ENCODE data around the gene DPH1. TPM values are rescaled to one million over a fixed set of nuclear protein-coding genes. Genes with fewer than 3 reads are reported as not detected.
A peak's percentile ranks its signal among the peaks of the same experiment; 100 is the strongest.

DPH1 gene
- 20.6 and 24.4 TPM in 2 replicates for total RNA-seq (2012; rRNA removed)
- polyA plus RNA-seq (2012; rRNA removed): 49.9 and 51.9 TPM in 2 replicates
- polyA plus RNA-seq (2012; cell fraction: cytosol; rRNA removed): 31.8 and 38.7 TPM in 2 replicates
- polyA plus RNA-seq (2012; cell fraction: nucleus; rRNA removed; ENCODE audit: low replicate concordance): 153 and 299 TPM in 2 replicates
- percentile 66 among the genes with signal in this experiment for Bru-seq, nascent RNA
- BruChase-seq, experiment 1, labeled RNA remaining after a 6-hour chase: percentile 79 among the genes with signal in this experiment
- percentile 72 among the genes with signal in this experiment for BruChase-seq, experiment 2, labeled RNA remaining after a 2-hour chase
- long read RNA-seq, transcript DPH1-201 (13 exons, 2,221 nt): major isoform, 17 of 31 reads
- long read RNA-seq, partial matches to known transcripts: 5 of 31 reads
- long read RNA-seq, other reads (novel, unspliced or antisense): 3 of 31 reads

- dilution Hi-C loops (cut with HindIII; ENCODE audit: low sequenced_read_pairs, unreplicated experiment) (no loop called here), in situ Hi-C loops (cut with MboI; ENCODE audit: low sequenced_read_pairs) (loop anchor here (5.0 to 25.0 kb wide), 2 partner anchors 118 to 318 kb away; partner anchors contain the start of genes TLCD2 and WDR81), intact Hi-C loops (cut with micrococcal nuclease) (loop anchor here (1.0 to 5.0 kb wide), 2 partner anchors 148 to 453 kb away; no protein-coding TSS in a partner anchor)
- Histone ChIP-seq H3K4me1 (ENCODE audit: control insufficient read depth, insufficient read depth, low read length) (peaks cover 15% of the 10 kb centered on the region), H3K9me1 (ENCODE audit: insufficient read depth, low read length) (peaks cover 16% of the 10 kb centered on the region), H3K9ac (ENCODE audit: low read depth, low read length) (peak within 1 kb of the TSS; percentile 70), H3K27ac (ENCODE audit: insufficient read depth, low read length) (peak within 1 kb of the TSS; percentile 57), H2AK5ac (ENCODE audit: low read depth, low read length) (peak within 1 kb of the TSS; percentile 72), H4K5ac (ENCODE audit: low read depth, low read length) (no peak within 1 kb of the TSS; the same call in 1 of the 2 replicates), H4K91ac (ENCODE audit: insufficient read depth, low read depth, low read length) (peak within 1 kb of the TSS; percentile 27; the same call in 1 of the 2 replicates), H3K18ac (ENCODE audit: low read depth, low read length) (no peak within 1 kb of the TSS; the same call in 1 of the 2 replicates), H3K4ac (ENCODE audit: low read depth, low read length) (peak within 1 kb of the TSS; percentile 66), H3K27me3 (ENCODE audit: control insufficient read depth, insufficient read depth, low read length) (peaks cover 15% of the 10 kb centered on the region), H3K14ac (replicated peaks; ENCODE audit: low read depth, low read length) (peak within 1 kb of the TSS; percentile 49; the same call in 1 of the 2 replicates), H3K4me3 (ENCODE audit: insufficient read depth, low read depth, low read length) (peak within 1 kb of the TSS; percentile 68), H3K56ac (ENCODE audit: extremely low read depth, insufficient read depth, low read length) (peak within 1 kb of the TSS; percentile 26; the same call in 1 of the 2 replicates), H2AK9ac (replicated peaks; ENCODE audit: low read depth, low read length, poor library complexity) (peak within 1 kb of the TSS; percentile 86), H2BK120ac (ENCODE audit: low read depth, low read length) (peak within 1 kb of the TSS; percentile 13; the same call in 1 of the 2 replicates), H3K4me2 (ENCODE audit: low read depth, low read length) (peak within 1 kb of the TSS; percentile 70), H3K23ac (ENCODE audit: low read depth, low read length) (peak within 1 kb of the TSS; percentile 19; the same call in 1 of the 2 replicates), H3K79me1 (ENCODE audit: low read depth in 1 of 2, low read length in 2 of 2) (peaks cover 17 to 44% of the 10 kb centered on the region in 2 experiments), H2AFZ (replicated peaks; ENCODE audit: low read length, poor library complexity) (peak within 1 kb of the TSS; percentile 92), H4K20me1 (ENCODE audit: insufficient read depth, low read length) (peaks cover 3% of the 10 kb centered on the region; the same call in 1 of the 2 replicates), H4K8ac (ENCODE audit: low read depth in 2 of 2, low read length in 2 of 2) (peak within 1 kb of the TSS; percentile 18 to 51; a peak in 2 of 4 replicates), H2BK20ac (ENCODE audit: low read depth, low read length) (no peak within 1 kb of the TSS), H2BK5ac (ENCODE audit: low read depth, low read length, poor library complexity, severe bottlenecking) (peak within 1 kb of the TSS; percentile 40), H3K9me3 (ENCODE audit: control insufficient read depth, insufficient read depth, low read length) (no peaks in the 10 kb centered on the region), H3K36me3 (ENCODE audit: control insufficient read depth, insufficient read depth, low read length) (peaks cover 4% of the 10 kb centered on the region; the same call in 1 of the 2 replicates), H2BK15ac (ENCODE audit: low read depth, low read length) (no peak within 1 kb of the TSS; the same call in 2 of the 3 replicates)
- ATAC-seq (ENCODE audit: low read depth) (peak; percentile 75), DNase-seq (peak; percentile 91)
- BruUV-seq (replicated peaks): no TSS peak
- ChIA-PET POLR2A (ENCODE audit: unreplicated experiment) (no interaction called here), CTCF (interaction anchor here (0.6 kb wide), 1 partner anchor 138 kb away, joined by 4 read pairs; no protein-coding TSS in a partner anchor)
- 0% methylated on average over 31 of the region's 59 CpGs; no CpG with 5 or more reads in 1 of the 2 experiments for WGBS, 2 experiments (ENCODE audit: extremely low coverage in 2 of 2, insufficient read length in 1 of 2)
- TF ChIP-seq MAFK (IDR thresholded peaks at IDR 0.05; ENCODE audit: low read depth, low read length): no peak
- peak; percentile 41 for TF ChIP-seq BHLHE40 (IDR thresholded peaks at IDR 0.05; ENCODE audit: low read depth, low read length)
- peak; percentile 88 for TF ChIP-seq USF2 (IDR thresholded peaks at IDR 0.05; ENCODE audit: low read depth, low read length)
- no peak for TF ChIP-seq FOS (IDR thresholded peaks at IDR 0.05; ENCODE audit: low read depth, low read length)
- TF ChIP-seq RAD21 (IDR thresholded peaks at IDR 0.05; ENCODE audit: low read length): no peak
- peak; percentile 68 for TF ChIP-seq POLR2A (IDR thresholded peaks at IDR 0.05; ENCODE audit: low read depth, low read length)
- TF ChIP-seq MAZ (IDR thresholded peaks at IDR 0.05; ENCODE audit: borderline replicate concordance, low read depth, low read length): peak; percentile 99
- TF ChIP-seq SMC3 (IDR thresholded peaks at IDR 0.05; ENCODE audit: low read depth, low read length): 0 out of 2 replicates have a peak, but pooled peaks have one; percentile 49
- peak; percentile 98 for TF ChIP-seq MXI1 (IDR thresholded peaks at IDR 0.05; ENCODE audit: borderline replicate concordance, low read depth, low read length)
- TF ChIP-seq ELK1 (IDR thresholded peaks at IDR 0.05; ENCODE audit: borderline replicate concordance, low read depth, low read length): no peak
- TF ChIP-seq CHD1 (IDR thresholded peaks at IDR 0.05; ENCODE audit: low read depth, low read length): no peak
- no peak for TF ChIP-seq NFE2L2 (IDR thresholded peaks at IDR 0.05; ENCODE audit: low read depth, low read length)
Observed at GRCh38 chr17:2029911-2030778, at the start of gene DPH1. Gene DPH1 (plus strand): TSS chr17:2030153. CDS start chr17:2030170, 17 bp downstream.
